Measurements from ENCODE around the gene PIK3R3. TPM values are rescaled to one million over a fixed set of nuclear protein-coding genes. Genes with fewer than 3 reads are reported as not detected.

PIK3R3 gene
- total RNA-seq, 1 experiment from 2014 or later, result 9.0 TPM

- no peak for TF ChIP-seq MLX (CRISPR knock-in tag; IDR thresholded peaks at IDR 0.05)
Measured at GRCh38 chr1:46034601-46035516, 97.6 kb downstream of the PIK3R3 start (continued).

GRCh38 chr1:46030876-46031660 is 101.4 kb downstream of the PIK3R3 start:
- H3K9me3 Mint-ChIP-seq, result no peaks in the 10 kb centered on the region
- no peaks in the 10 kb centered on the region for H3K4me1 Mint-ChIP-seq
- no peak overlapping the region for H3K27ac Mint-ChIP-seq
- no peak for ATAC-seq
- ChIA-PET POLR2A (no interaction called here), CTCF (interaction anchor here (1.0 kb wide), 1 partner anchor 193 kb away, joined by 4 read pairs; no protein-coding TSS in a partner anchor)
- DNase-seq (ENCODE audit: low spot score), result no peak
- H3K4me3 Mint-ChIP-seq, result no peak overlapping the region
- TF ChIP-seq TCF7 (CRISPR knock-in tag; IDR thresholded peaks at IDR 0.05; ENCODE audit: low read depth), result no peak
- no peak for TF ChIP-seq ESRRA (CRISPR knock-in tag; IDR thresholded peaks at IDR 0.05; ENCODE audit: borderline replicate concordance)
- TF ChIP-seq ZNF416 (CRISPR knock-in tag; IDR thresholded peaks at IDR 0.05), result no peak
- no peak for TF ChIP-seq ZNF671 (CRISPR knock-in tag; IDR thresholded peaks at IDR 0.05)
- TF ChIP-seq GABPB1 (CRISPR knock-in tag; IDR thresholded peaks at IDR 0.05), result no peak
- TF ChIP-seq IRF1 (CRISPR knock-in tag; IDR thresholded peaks at IDR 0.05), result no peak
- TF ChIP-seq ZNF317 (CRISPR knock-in tag; IDR thresholded peaks at IDR 0.05; ENCODE audit: borderline replicate concordance, low read depth), result no peak
- no peak for TF ChIP-seq ZNF263 (CRISPR knock-in tag; IDR thresholded peaks at IDR 0.05; ENCODE audit: low read depth)
- TF ChIP-seq ETV6 (CRISPR knock-in tag; IDR thresholded peaks at IDR 0.05), result no peak
- TF ChIP-seq GTF2I (CRISPR knock-in tag; conservative IDR thresholded peaks at IDR 0.05), result no peak
- no peak for TF ChIP-seq JUN (CRISPR knock-in tag; IDR thresholded peaks at IDR 0.05)
- TF ChIP-seq NFYB (CRISPR knock-in tag; conservative IDR thresholded peaks at IDR 0.05; ENCODE audit: low read depth), result no peak
- no peak for TF ChIP-seq TEAD1 (CRISPR knock-in tag; IDR thresholded peaks at IDR 0.05)
- TF ChIP-seq CDX4 (CRISPR knock-in tag; IDR thresholded peaks at IDR 0.05; ENCODE audit: borderline replicate concordance), result no peak
- no peak for TF ChIP-seq ZBTB43 (CRISPR knock-in tag; IDR thresholded peaks at IDR 0.05)
- no peak for TF ChIP-seq NR2C2 (CRISPR knock-in tag; IDR thresholded peaks at IDR 0.05)
- no peaks in the 10 kb centered on the region for H3K27me3 Mint-ChIP-seq (ENCODE audit: low read depth)
- peaks cover 29% of the 10 kb centered on the region for H3K36me3 Mint-ChIP-seq

GRCh38 chr1:46030074-46030870 is 102.2 kb downstream of the PIK3R3 start:
- no peak for ATAC-seq
- ChIA-PET CTCF (interaction anchor here (1.4 kb wide), 1 partner anchor 193 kb away, joined by 6 read pairs; no protein-coding TSS in a partner anchor), POLR2A (no interaction called here)
- Mint-ChIP-seq H3K4me3 (no peak overlapping the region), H3K27me3 (ENCODE audit: low read depth) (no peaks in the 10 kb centered on the region), H3K4me1 (no peaks in the 10 kb centered on the region), H3K9me3 (no peaks in the 10 kb centered on the region), H3K36me3 (peaks cover 29% of the 10 kb centered on the region), H3K27ac (no peak overlapping the region)
- no peak for TF ChIP-seq PREB (CRISPR knock-in tag; IDR thresholded peaks at IDR 0.05; ENCODE audit: borderline replicate concordance)
- no peak for TF ChIP-seq ATF6 (CRISPR knock-in tag; IDR thresholded peaks at IDR 0.05)
- TF ChIP-seq NFATC4 (CRISPR knock-in tag; IDR thresholded peaks at IDR 0.05), result no peak
- DNase-seq (ENCODE audit: low spot score), result no peak

Measured in WTC11 (cell line).